Thoracic aorta (tissue), 2 donors: ENCODE results near the gene SCN3B. TPM values are rescaled to one million over a fixed set of nuclear protein-coding genes. Genes with fewer than 3 reads are reported as not detected.

ENCODE experiments used
- ATAC-seq: fragments of 150-250 bp; one replicate; pipeline ENCODE4 v1.8.0; 2017; ENCODE audit warnings: low read depth; ENCODE audit not compliant: insufficient number of reproducible peaks, low FRiP score
- DNase-seq: peaks from one replicate; pipeline ENCODE4 v3.0.0-alpha.2; 2020; ENCODE audit warnings: low spot score
- H3K27ac ChIP-seq, 2 donors: fragments of 200-600 bp; sonication (generic); 1 replicate in 1 of 2; 2 replicates in 1 of 2; pipeline ENCODE4 v1.5.1; 2016; ENCODE audit warnings: mild to moderate bottlenecking in 2 of 2, moderate library complexity in 2 of 2
- H3K27me3 ChIP-seq: fragments of 200-600 bp; sonication (generic); replicated peaks from 2 replicates; pipeline ENCODE4 v1.6.0; 2016; ENCODE audit warnings: mild to moderate bottlenecking; ENCODE audit not compliant: insufficient read depth
- H3K36me3 ChIP-seq: fragments of 200-600 bp; sonication (generic); one replicate; pipeline ENCODE4 v1.5.1; 2016
- H3K4me1 ChIP-seq, 2 donors: fragments of 200-600 bp; sonication (generic); 1 replicate in 1 of 2; 2 replicates in 1 of 2; pipeline versions ENCODE4 v1.5.1 to v1.6.0; 2016; ENCODE audit warnings: low read depth in 2 of 2, mild to moderate bottlenecking in 1 of 2; ENCODE audit not compliant: control insufficient read depth in 1 of 2
- H3K4me3 ChIP-seq: fragments of 200-600 bp; sonication (generic); 2 replicates; pipeline ENCODE4 v1.5.1; 2016; ENCODE audit warnings: mild to moderate bottlenecking
- H3K9me3 ChIP-seq: fragments of 200-600 bp; sonication (generic); 2 replicates; pipeline ENCODE4 v1.5.1; 2016
- CTCF ChIP-seq: fragments of 200-600 bp; sonication (generic); IDR thresholded peaks from one replicate; pipeline ENCODE4 v1.5.1; 2019; ENCODE audit warnings: antibody characterized with exemption
- total RNA-seq, 2 donors: library from RNA; depleted of rRNA; stranded (reverse); fragments of >200 nt; gene quantifications; one replicate each; pipeline versions ENCODE4 v1.1.0 to v1.2.3, GENCODE V29; 2016

SCN3B gene
- total RNA-seq, 2 donors from 2014 or later, result 0.35 TPM; not detected in 1

DNA sequence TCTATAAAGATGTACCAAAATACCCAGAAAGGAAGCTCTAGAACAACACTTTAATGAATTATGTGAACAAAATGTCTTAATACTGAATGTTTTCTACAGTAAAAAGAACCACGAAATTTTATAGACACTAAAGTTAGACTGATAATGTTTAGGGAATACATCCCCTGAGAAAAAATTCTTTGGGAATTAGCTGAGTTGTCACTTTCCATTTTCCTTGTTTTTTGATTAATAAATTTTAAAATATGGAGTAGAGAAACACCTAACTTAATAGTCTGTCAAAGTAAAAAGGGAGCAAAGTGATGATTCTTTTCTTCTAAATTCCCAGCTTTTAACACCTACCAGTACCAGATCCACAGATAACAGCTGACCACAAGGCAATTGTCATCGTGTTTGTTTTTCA lies 23.1 kb upstream of the SCN3B start:
- Histone ChIP-seq H3K9me3 (no peaks in the 10 kb centered on the region), H3K4me1 (no peaks in the 10 kb centered on the region), H3K36me3 (no peaks in the 10 kb centered on the region), H3K27me3 (no peaks in the 10 kb centered on the region), H3K4me3 (no peak overlapping the region), H3K27ac (no peak overlapping the region)
- no peak for ATAC-seq
- no peak for DNase-seq
- TF ChIP-seq CTCF, result no peak

- no peak overlapping the region for H3K4me3 ChIP-seq
- no peaks in the 10 kb centered on the region for H3K27me3 ChIP-seq
- DNase-seq (no peak), ATAC-seq (no peak)
- no peak overlapping the region for H3K27ac ChIP-seq
- TF ChIP-seq CTCF, result no peak
- H3K4me1 ChIP-seq, result no peaks in the 10 kb centered on the region
- no peaks in the 10 kb centered on the region for H3K9me3 ChIP-seq
- H3K36me3 ChIP-seq, result no peaks in the 10 kb centered on the region
Measured at GRCh38 chr11:123674297-123674696, 19.9 kb upstream of the SCN3B start.

DNA sequence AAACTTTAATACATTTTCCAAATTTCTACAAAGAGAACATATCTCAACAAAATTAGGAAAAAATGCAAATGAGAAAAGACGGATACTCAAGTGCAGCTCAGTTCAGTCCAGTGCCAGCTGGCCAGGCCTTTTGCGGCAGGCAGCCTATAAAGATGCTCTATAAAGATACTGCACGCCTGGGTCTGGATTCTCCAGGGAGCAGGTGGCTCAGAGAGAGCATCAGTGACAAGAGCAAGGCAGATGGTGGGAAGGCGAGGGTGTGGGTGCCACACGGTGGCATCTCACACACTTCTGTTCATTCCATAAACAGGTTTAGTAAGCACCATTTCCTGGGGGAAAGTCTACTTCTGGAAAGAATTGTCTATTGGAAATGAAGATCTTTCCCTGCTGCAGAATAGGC lies 18.1 kb upstream of the SCN3B start:
- no peak for TF ChIP-seq CTCF
- H3K36me3 ChIP-seq, result no peaks in the 10 kb centered on the region
- ATAC-seq (no peak), DNase-seq (no peak)
- H3K27me3 ChIP-seq, result no peaks in the 10 kb centered on the region
- H3K4me3 ChIP-seq, result no peak overlapping the region
- H3K9me3 ChIP-seq, result no peaks in the 10 kb centered on the region
- no peak overlapping the region for H3K27ac ChIP-seq
- no peaks in the 10 kb centered on the region for H3K4me1 ChIP-seq

GRCh38 chr11:123671534-123671933 lies 17.1 kb upstream of the SCN3B start:
- Histone ChIP-seq H3K27me3 (no peaks in the 10 kb centered on the region), H3K27ac (no peak overlapping the region), H3K9me3 (no peaks in the 10 kb centered on the region), H3K4me3 (no peak overlapping the region), H3K36me3 (no peaks in the 10 kb centered on the region), H3K4me1 (no peaks in the 10 kb centered on the region)
- DNase-seq, result no peak
- no peak for ATAC-seq
- no peak for TF ChIP-seq CTCF

GRCh38 chr11:123670081-123670480 lies 15.7 kb upstream of the SCN3B start:
- H3K27ac ChIP-seq, result no peak overlapping the region
- H3K27me3 ChIP-seq, result no peaks in the 10 kb centered on the region
- no peaks in the 10 kb centered on the region for H3K36me3 ChIP-seq
- DNase-seq (no peak), ATAC-seq (no peak)
- no peak for TF ChIP-seq CTCF
- no peaks in the 10 kb centered on the region for H3K9me3 ChIP-seq
- H3K4me3 ChIP-seq, result no peak overlapping the region
- no peaks in the 10 kb centered on the region for H3K4me1 ChIP-seq
